Duodenal mucosa (tissue), 2 donors: ENCODE results near the gene WSCD1.
A peak's percentile ranks its signal among the peaks of the same experiment; 100 is the strongest.

Experiments
- H3K27ac ChIP-seq: one replicate; pipeline ENCODE4 v1.7.0; 2013; ENCODE audit warnings: low read depth, low read length
- H3K27me3 ChIP-seq, 2 donors: one replicate each; pipeline ENCODE4 v1.7.0; 2013; ENCODE audit warnings: low read length in 2 of 2, control low read depth in 1 of 2; ENCODE audit not compliant: insufficient read depth in 2 of 2, control insufficient read depth in 1 of 2
- H3K36me3 ChIP-seq, 2 donors: one replicate each; pipeline ENCODE4 v1.7.0; 2013; ENCODE audit warnings: low read length in 2 of 2, control low read depth in 1 of 2; ENCODE audit not compliant: insufficient read depth in 2 of 2, control insufficient read depth in 1 of 2
- H3K4me1 ChIP-seq, 2 donors: one replicate each; pipeline ENCODE4 v1.7.0; 2013; ENCODE audit warnings: low read length in 2 of 2, control low read depth in 1 of 2; ENCODE audit not compliant: insufficient read depth in 2 of 2, control insufficient read depth in 1 of 2
- H3K4me3 ChIP-seq, 2 donors: one replicate each; pipeline ENCODE4 v1.7.0; 2013; ENCODE audit warnings: low read length in 2 of 2, low read depth in 1 of 2
- H3K9ac ChIP-seq, 2 donors: one replicate each; pipeline ENCODE4 v1.7.0; 2013; ENCODE audit warnings: low read length in 2 of 2, low read depth in 1 of 2
- H3K9me3 ChIP-seq, 2 donors: one replicate each; pipeline ENCODE4 v1.7.0; 2013; ENCODE audit warnings: low read length in 2 of 2, control low read depth in 1 of 2; ENCODE audit not compliant: control insufficient read depth in 1 of 2

WSCD1 gene

DNA sequence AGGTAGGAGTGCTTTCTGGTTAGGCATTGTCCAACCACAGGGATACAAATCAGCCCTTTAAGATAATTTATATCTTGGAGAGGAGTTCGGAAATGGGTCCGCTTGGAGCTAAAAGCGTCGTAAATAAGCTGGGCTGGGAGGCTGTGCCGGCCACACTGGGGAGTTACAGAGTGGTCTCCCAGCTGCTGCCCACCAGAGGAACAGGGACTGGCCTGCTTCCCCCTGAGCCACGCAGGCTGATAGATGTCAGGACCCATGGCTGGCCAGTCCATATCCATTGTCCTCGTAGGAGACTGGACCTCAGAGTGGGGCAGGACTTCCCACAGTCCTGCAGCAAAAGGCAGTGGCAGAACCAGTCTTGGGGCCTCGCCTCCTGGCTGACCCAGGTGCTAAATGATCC lies 12.6 kb upstream of the WSCD1 start:
- Histone ChIP-seq H3K36me3 (no peaks in the 10 kb centered on the region), H3K27ac (no peak overlapping the region), H3K9me3 (no peaks in the 10 kb centered on the region), H3K9ac (no peak overlapping the region), H3K27me3 (peaks cover 0 to 5% of the 10 kb centered on the region in 2 donors), H3K4me1 (no peaks in the 10 kb centered on the region), H3K4me3 (no peak overlapping the region)

DNA sequence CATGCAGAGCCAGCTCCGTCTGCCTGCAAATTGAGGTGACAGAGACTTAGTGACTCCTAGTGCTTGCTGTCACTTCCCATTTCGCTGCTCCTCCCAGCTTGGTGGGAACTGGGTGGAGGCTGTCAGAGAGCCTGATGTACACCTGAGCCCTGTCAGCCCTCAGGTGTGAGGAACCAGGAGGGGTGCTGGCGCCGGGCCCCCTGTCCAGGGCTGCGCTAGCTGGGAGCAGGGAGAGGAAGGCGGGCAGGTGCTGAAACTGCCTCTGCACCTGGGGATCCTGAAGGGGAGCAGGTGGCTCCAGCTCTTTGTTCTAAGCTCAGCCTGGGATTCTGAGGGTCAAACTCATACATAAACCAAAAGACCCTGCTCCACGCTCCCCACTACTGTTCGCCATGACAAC lies 10.8 kb upstream of the WSCD1 start:
- H3K9ac ChIP-seq, result no peak overlapping the region
- H3K27me3 ChIP-seq, result peaks cover 0 to 13% of the 10 kb centered on the region in 2 donors
- no peaks in the 10 kb centered on the region for H3K36me3 ChIP-seq
- no peak overlapping the region for H3K4me3 ChIP-seq
- no peak overlapping the region for H3K27ac ChIP-seq
- H3K4me1 ChIP-seq, result no peaks in the 10 kb centered on the region
- H3K9me3 ChIP-seq, result no peaks in the 10 kb centered on the region

DNA sequence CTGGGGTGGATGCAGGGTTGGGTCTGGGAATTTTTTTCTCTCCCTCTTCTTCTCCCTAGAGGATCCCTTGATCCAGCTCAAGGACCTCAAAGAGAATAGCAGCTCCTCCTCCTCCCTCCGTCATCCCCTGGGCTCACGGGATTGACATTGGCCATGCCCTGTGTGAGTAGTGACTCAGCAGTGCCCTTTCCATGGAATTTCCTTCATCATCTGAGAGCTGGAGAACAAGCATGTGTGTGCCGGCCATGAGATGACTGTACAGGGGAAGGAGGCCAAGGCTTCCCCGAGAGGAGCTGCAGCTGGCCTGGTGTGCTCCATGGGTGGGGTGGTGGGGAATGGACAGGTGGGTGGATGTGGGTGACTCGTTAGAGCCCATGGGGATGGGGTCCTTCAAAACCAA lies 8.9 kb upstream of the WSCD1 start:
- Histone ChIP-seq H3K9ac (no peak overlapping the region), H3K36me3 (no peaks in the 10 kb centered on the region), H3K9me3 (no peaks in the 10 kb centered on the region), H3K4me1 (no peaks in the 10 kb centered on the region), H3K27ac (no peak overlapping the region), H3K27me3 (peaks cover 8 to 22% of the 10 kb centered on the region in 2 donors), H3K4me3 (no peak overlapping the region)

DNA sequence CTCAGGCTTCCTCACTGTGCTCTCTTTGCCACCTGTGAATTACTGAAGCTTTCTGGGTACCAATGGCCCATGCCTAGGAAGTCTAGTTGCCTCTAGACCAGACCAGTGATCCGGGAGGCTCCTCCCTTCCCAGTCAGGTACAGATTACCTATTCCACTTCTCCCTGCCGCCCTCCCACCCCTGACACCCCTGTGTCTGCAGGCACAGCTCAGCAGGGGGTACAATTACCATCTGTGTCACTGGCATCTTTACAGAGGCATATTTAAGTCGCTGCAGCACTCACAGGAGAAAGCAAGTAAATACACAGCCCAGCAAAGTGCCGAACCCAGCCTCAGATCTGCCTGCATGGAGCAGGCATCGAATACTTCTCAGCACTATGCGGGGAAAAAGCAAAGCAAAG lies 5.3 kb upstream of the WSCD1 start:
- Histone ChIP-seq H3K27ac (no peak overlapping the region), H3K27me3 (peaks cover 22 to 39% of the 10 kb centered on the region in 2 donors), H3K9me3 (no peaks in the 10 kb centered on the region), H3K4me1 (peaks cover 0 to 6% of the 10 kb centered on the region in 2 donors), H3K9ac (no peak overlapping the region), H3K36me3 (no peaks in the 10 kb centered on the region), H3K4me3 (no peak overlapping the region)

DNA sequence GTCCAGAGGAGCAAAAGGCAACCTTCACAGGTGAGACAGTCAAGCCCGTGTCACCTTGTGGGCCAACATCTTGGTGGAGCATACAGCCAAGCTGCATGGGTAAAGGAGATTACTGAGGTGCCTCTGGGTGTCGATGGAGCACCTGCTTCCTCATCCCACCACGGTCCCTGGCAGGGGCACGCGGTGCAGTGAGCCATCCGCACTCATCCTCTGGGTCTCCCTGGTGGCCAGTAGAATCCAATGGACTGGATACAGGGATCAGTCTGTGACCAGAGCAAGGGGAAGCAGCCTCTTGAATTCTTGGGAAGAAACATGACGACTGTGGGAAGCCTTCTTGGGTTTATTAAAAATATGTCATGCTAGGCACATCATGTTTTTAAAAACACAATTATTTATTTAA lies 4.8 kb upstream of the WSCD1 start:
- no peak overlapping the region for H3K27ac ChIP-seq
- H3K9ac ChIP-seq, result no peak overlapping the region
- no peak overlapping the region for H3K4me3 ChIP-seq
- no peaks in the 10 kb centered on the region for H3K36me3 ChIP-seq
- H3K9me3 ChIP-seq, result no peaks in the 10 kb centered on the region
- H3K27me3 ChIP-seq, result peaks cover 23 to 40% of the 10 kb centered on the region in 2 donors
- H3K4me1 ChIP-seq, result peaks cover 0 to 7% of the 10 kb centered on the region in 2 donors

DNA sequence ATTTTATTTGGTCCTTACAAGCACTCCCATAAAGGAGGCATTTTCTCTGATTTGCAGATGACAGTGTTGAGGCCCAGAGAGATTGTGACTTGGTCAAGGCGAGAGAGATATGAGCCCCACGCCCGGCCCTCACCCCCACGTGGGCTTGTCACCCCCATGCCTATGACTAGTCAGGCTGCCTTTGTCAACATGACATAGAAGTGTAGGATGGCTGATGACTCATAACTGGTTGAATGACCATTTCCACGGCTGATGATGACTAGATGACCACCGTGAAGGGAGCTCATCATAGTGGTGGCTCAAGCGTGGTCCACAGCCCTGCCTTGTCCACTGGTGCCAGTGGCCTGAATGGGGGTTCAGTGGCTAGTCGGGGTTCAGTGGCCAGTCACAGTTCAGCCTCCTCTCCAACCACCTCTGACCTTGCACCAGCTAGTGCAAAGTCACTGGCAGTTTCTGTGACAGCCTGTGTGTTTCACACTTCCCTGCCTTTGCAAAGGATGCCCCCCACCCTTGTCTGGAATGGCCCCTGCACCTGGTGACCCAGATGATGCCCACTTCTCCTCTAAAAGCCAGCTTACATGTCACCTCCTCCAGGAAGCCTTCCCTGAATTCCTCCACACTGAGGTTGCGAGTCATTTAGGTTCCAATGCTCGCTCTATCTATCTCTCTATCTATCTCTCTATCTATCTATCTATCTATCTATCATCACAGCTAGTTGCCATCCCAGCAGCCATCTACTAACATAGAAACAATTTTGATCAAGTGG lies 3.8 kb upstream of the WSCD1 start:
- no peaks in the 10 kb centered on the region for H3K36me3 ChIP-seq
- H3K9ac ChIP-seq, result no peak overlapping the region
- H3K27me3 ChIP-seq, result peaks cover 28 to 46% of the 10 kb centered on the region in 2 donors
- peaks cover 4 to 11% of the 10 kb centered on the region in 2 donors for H3K4me1 ChIP-seq
- no peak overlapping the region for H3K4me3 ChIP-seq
- H3K27ac ChIP-seq, result no peak overlapping the region
- H3K9me3 ChIP-seq, result no peaks in the 10 kb centered on the region

DNA sequence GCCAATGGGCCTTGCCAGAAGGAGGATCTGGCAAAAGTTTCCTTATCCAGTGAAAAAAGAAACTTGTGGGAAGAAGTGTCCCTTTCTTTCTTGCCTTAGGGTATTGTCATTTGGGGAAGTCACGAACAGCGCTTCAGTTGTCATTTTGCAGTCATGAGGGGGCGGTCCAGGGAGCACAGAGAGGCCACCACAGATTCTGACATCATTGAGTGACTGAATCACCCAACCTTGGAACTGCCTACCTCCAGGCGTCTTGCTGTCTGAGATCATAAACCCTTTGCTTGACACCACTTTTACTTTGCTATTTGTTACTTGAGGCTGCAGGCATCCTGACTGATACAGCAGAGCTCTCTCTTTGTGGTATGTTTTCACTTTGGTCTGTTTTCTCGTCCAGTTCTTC lies 3.1 kb upstream of the WSCD1 start:
- Histone ChIP-seq H3K9ac (no peak overlapping the region), H3K36me3 (no peaks in the 10 kb centered on the region), H3K4me3 (no peak overlapping the region), H3K27ac (no peak overlapping the region), H3K4me1 (peaks cover 5 to 14% of the 10 kb centered on the region in 2 donors), H3K27me3 (peaks cover 34 to 49% of the 10 kb centered on the region in 2 donors), H3K9me3 (no peaks in the 10 kb centered on the region)

DNA sequence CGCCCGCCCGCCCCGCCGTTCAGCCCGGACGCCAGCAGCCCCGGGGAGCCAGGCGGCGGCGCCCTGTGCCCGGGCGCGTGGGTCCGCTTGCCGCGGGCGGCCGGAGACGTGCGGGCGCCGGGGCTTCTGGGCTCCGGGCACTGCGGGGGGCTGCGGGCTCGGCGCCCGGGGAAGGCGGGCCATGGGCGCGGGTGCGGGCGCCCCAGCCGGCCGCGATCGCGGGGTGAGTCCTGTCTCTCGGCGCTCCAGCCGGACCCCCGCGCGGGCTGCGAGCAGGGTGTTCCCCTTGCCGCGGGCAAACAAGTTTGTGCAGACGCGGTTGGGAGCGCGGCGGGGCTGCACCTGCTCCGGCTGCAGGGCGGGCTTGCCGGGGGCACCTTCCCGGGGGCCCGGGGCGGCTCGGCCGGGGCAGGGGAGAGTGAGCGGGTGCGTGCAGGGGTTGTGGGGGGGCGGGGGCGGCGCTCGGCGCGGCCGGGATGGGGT lies 292 bp downstream of the WSCD1 start:
- H3K4me3 ChIP-seq, result peak overlapping the region; percentile 60 to 70
- no peak overlapping the region for H3K27ac ChIP-seq
- peaks cover 35 to 37% of the 10 kb centered on the region in 2 donors for H3K27me3 ChIP-seq
- H3K4me1 ChIP-seq, result peaks cover 5 to 14% of the 10 kb centered on the region in 2 donors
- H3K9ac ChIP-seq, result no peak overlapping the region
- H3K36me3 ChIP-seq, result no peaks in the 10 kb centered on the region
- H3K9me3 ChIP-seq, result no peaks in the 10 kb centered on the region

DNA sequence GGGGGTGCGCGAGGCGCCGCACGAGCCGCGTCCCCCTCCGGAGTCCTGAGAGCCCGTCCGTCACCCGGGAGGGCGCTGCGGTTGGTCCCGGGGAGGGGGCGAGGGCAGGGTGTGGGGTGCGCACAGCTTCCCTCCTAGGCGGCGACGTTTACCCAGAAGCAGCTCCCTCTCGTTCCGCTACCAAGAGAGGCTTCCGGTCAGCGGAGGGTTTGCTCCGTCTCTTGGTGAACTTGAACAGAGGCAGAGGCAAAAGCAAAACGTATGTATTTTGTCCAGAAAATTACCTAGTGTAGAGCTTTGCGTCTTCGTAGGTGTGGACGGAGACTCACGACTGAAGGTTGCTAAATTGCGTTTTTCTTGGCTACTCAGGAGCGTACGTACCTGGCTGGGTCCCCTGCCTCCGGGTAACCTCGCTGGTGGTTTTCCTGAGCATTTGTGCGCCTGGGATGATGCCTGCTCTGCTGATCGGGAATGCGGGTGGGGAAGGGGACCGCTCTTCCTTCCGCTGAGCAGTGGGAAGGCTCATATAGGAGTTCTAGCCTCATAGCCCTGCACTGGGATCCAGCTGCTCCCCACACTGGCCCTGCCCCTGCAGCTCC lies 833 bp downstream of the WSCD1 start:
- Histone ChIP-seq H3K9ac (peak overlapping the region in 1 of 2 donors; percentile 43), H3K27ac (no peak overlapping the region), H3K27me3 (peaks cover 34 to 35% of the 10 kb centered on the region in 2 donors), H3K36me3 (no peaks in the 10 kb centered on the region), H3K4me1 (peaks cover 5 to 14% of the 10 kb centered on the region in 2 donors), H3K9me3 (no peaks in the 10 kb centered on the region), H3K4me3 (peak overlapping the region; percentile 60 to 70)

DNA sequence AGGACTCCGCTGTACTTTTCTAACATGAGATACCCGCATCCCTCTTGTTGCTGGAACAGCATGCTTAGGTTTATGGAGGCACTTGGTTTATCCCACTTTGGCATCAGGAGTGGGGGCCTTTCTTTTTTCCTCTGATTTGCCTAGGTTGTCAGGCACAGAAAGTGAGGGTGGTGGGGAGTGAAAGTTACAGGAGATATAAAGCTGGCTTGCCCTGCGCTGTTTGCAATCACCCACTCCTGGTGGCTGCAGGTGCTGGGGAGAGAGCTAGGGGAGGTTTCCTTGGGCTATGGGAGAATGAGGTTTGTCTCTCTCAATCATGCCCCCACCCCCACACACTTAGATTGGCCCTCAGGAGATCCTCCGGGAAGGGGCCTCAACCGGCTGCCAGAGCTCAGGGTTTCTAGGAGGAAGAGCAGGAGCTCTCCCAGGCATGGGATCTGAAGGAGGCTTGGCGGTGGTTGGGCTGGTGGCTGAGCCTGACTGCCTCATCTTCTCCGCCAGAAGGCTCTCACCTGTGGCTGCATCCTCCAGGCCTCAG lies 1.4 kb downstream of the WSCD1 start:
- H3K27me3 ChIP-seq, result peaks cover 30 to 32% of the 10 kb centered on the region in 2 donors
- H3K27ac ChIP-seq, result no peak overlapping the region
- peak overlapping the region in 1 of 2 donors; percentile 43 for H3K9ac ChIP-seq
- H3K9me3 ChIP-seq, result no peaks in the 10 kb centered on the region
- H3K36me3 ChIP-seq, result no peaks in the 10 kb centered on the region
- peak overlapping the region; percentile 60 to 70 for H3K4me3 ChIP-seq
- H3K4me1 ChIP-seq, result peaks cover 5 to 14% of the 10 kb centered on the region in 2 donors
